Medulla oblongata (tissue), 1 donor: ENCODE results near the gene CLINT1.
"Not testable (repeated sequence)": the region's sequence is repeated elsewhere in the genome, so short reads cannot be mapped to it uniquely, and the experiment has no call there.

Experiments used
- DNase-seq: peaks from one replicate; pipeline ENCODE4 v3.0.0-alpha.2; 2015; ENCODE audit errors: extremely low spot score

CLINT1 gene

DNA sequence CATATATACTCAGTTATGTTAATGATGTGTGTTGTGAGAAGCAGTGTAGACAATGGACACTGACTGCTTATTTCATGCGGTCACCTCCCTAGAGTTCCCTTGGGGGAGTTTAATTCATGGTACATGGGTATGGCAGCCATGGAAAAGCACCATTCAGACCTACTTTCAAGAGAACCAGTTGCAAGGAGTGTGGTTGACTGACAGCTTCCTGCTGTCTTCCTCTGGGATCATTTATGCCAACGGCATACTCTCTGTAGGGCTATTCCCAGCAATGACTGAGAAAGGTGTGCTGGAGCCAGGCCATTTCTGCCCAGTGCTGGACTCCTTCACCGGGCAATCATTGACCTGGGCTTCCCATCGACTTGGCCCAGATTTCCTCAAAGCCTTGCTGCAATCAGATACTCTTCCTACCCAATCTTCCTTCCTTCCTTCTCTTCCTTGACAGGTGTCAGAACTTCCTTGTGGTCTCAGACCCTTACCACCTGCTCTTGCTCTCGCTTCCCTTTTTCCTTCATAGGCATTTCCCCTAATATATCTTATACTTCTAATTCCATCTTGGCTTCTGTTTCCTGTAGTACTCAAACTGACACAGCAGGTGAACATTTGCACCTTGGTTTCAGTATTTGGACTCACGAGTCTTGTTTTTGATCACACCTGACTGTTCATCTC, 3.4 kb upstream of the CLINT1 start:
- no peak for DNase-seq

DNA sequence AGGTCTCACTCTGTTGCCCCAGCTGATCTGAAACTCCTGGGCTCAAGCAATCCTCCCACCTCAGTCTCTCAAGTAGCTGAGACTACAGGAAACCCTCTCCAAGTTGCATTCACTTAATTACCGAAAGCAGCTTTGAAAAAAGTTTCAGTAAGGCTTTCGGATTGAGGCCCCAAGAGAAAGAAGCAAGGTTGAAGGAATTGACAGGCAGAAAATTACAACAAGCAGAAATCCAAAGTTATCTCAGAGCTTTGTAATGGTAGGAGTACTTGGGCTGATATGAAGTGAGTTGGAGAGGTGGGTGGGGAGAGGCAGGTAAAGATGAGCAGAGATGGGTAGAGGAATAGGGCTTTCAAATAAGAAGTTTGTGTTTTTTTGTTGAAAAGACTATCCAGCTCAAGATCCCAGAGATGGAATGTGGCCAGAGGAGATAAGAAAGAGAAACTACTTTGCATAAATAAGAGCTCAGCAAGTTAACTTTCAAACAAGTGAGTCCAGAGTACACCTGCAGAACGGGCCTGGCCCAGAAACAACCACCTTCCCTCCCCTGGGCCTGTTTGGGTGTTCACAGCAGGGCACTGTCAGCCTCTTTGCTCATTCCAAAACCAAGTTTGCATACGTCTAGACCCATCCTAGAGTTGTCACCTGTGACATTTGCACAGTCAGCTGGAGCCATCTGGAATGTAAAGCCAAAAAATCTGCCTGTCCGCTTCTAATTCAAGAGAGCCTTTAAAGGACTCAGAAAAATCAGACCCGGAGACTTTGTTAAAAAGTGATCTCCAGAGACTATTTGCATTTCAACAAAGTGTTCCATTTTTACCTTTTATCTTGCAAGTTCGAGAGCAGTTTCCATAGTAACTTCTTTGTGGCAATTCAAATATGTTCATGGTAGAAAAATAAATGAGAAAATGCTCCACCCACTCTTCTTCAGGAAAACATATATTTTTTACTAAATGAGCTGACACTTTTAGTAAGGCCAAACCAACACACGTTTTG, 2.2 kb upstream of the CLINT1 start:
- no peak for DNase-seq

DNA sequence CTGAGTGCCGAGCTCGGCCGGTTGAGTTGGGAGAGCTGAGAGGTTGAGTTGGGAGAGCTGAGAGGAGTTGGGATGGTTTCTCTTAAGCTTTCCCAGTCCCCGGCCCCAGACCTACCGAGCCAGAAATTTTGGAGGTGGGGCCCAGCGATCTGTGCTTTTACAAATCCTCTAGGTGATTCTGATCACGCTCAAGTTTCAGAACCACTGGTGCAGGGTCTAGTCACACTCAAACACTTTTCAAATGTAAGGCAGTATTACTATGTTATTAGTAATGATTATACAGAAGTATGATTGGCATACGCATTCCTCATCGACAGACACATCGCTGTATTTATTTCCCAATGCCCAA, 256 bp upstream of the CLINT1 start:
- no peak for DNase-seq

DNA sequence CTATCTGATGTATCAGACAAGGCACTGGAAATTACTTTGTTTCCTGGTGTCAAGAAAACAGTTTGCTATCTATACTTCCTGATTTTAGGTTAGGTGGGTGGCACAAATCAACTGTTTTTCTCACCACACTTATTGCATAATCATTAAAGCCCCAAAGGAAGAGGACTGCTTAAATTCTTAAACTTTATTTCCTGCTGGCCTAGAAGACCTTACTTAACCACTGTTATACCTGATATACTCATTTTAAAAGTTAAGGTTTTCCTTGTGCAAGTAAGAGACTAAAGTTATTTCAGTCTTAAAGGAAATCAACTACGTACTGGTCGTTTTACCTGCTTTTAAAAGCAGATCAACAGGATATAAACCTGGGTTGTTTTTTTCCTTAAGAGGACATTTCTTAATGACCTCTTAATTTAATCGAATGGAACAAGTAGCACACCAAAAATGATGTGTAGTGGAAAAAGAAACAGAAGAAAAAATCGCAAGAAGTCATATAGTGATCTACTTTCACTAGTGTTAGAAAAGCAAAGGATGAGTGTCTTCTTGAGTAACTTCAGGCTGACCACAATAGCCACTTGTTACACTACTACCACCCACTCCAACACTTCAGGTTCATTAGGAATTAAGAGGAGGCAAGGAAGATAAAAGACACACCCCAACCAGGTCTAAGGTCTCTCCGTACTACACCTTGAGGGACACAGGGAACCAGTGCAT, 974 bp downstream of the CLINT1 start:
- peak; percentile 33 for DNase-seq

DNA sequence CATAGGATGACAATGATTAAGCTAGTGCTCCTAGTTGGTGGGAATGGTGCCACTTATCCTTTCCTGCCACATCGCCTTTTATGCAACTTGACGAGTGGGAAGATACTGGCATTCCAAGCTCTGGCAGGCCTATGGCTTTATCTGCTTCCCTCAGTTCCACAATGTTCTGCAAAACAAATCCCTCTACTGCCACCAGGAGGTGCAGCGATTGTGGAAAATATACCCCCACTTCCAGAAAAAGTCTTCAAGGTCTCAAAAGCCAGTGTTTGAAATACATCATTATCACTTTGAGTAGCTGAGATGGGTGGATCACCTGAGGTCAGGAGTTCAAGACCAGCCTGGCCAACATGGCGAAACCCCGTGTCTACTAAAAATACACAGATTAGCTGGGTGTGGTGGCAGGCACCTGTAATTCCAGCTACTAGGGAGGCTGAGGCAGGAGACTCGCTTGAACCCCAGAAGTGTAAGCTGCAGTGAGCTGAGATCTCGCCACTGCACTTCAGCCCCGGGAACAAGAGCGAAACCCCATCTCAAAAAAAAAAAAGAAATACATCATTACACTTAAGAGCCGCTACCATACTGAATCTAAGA, 3.4 kb downstream of the CLINT1 start:
- DNase-seq = peak; percentile 67

DNA sequence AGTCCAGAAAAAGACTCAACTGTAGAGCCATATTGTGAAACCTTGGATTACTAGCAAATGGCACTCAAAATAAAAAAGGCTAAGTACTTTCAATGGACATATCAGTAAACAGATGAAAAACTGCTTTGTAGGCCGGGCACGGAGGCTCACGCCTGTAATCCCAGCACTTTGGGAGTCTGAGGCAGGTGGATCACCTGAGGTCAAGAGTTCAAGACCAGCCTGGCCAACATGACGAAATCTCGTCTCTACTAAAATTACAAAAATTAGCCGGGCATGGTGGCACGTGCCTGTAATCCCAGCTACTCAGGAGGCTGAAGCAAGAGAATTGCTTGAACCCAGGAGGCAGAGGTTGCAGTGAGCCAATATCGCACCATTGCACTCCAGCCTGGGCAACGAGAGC, 5.6 kb downstream of the CLINT1 start:
- not testable (repeated sequence) for DNase-seq

DNA sequence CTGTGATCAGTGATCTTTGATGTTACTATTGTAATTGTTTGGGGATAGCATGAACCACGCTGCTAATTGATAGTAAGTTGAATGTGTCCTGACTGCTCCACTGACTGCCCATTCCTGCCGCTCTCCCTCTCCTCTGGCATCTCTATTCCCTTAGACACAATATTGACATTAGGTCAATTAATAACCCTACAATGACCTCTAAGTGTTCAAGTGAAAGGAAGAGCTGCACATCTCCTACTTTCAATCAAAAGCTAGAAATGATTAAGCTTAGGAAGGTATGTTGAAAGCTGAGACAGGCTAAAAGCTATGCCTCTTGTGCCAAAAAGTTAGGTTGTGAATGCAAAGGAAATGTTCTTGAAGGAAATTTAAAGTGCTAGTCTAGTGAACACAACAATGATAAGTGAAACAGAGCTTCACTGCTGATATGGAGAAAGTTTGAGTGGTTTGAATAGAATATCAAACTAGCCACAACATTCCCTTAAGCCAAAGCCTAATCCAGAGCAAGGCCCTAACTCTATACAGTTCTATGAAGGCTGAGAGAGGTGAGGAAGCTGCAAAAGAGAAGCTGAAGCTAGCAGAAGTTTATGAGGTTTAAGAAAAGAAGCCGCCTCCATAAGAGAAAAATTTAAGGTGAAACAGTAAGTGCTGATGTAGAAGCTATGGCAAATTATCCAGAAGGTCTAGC, 12.9 kb downstream of the CLINT1 start:
- no peak for DNase-seq

DNA sequence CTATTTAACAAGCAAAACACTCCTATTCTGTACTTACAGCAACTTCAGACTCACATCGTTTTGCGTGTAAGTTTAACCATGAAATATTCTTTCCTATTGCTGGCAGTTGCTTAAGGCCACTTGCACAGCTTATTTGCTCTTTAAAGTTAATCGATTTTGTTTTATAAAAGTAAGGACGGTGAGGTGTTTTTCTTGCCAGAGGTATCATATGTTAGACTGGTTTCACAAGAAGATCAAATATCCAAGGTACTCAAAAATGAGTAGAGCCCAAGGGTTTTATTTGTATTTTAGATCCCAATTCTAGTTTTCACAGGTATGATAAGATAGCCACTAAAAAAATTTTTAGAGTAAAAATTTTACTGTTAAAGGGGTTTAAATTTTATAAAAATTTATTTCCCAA, 16.2 kb downstream of the CLINT1 start:
- DNase-seq = no peak

DNA sequence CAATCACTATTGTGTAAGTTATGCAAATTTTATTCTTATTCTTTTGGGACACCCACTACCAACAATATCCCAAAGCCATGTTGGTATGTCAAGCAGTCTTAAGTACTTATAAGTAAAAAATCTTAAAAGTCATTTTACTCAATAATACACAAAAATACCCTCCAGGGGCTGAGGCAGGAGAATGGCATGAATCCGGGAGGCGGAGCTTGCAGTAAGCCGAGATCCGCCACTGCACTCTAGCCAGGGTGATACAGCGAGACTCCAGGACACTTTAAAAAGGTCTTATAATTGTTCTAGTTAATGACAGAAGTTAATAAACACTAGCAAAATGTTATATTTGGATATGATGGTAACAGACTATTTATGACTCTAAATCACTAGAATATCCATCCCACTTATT, 16.8 kb downstream of the CLINT1 start:
- DNase-seq = no peak

DNA sequence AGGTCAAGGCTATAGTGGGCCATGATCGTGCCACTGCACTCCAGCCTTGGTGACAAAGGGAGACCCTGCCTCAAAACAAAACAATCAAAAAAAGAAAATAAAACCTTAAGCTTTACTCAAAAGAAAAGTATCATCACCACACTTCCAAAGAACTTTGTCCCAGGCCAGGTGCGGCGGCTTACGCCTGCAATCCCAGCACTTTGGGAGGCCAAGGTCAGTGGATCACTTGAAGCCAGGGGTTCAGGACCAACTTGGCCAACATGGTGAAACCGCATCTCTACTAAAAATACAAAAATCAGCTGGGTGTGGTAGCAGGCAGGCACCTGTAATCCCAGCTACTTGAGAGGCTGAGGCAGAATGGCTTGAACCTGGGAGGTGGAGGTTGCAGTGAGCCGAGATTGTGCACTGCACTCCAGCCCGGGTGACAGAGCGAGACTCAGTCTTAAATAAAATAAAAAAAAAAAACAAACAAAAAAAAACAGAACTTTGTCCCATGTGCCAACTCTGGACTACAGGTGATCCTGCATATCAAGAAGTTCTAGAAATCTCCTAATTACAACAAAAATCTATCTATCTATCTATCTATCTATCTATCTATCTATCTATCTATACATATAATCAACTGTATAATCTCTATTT, 19.7 kb downstream of the CLINT1 start:
- DNase-seq = no peak

DNA sequence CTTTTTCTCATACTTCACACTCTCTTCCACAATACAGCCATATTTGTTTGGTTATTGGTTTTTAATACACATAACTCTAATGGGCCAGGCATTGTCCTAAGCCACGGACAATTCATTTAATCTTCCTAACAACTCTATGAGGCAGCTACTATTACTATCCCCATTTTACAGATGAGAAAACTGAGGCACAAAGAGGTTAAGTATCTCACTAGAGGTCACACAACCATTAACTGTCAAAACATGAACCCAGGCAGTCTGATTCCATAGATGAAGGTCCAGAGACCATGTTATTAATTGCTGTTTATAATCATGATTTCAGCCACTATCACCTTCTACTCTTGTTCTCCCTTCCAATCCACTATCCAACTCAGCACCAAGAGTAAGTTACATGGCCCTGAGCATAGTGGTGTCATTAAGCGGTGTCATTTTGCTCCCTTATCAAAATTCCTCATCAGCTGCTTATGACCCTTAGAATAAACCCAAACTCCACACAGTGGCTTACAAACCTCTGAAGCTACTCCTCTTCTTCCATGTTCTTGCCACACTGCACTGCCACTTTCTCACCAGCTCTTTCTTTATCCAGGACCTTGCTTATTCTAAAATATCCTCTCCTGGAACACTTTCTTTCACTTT, 22.7 kb downstream of the CLINT1 start:
- DNase-seq = no peak

DNA sequence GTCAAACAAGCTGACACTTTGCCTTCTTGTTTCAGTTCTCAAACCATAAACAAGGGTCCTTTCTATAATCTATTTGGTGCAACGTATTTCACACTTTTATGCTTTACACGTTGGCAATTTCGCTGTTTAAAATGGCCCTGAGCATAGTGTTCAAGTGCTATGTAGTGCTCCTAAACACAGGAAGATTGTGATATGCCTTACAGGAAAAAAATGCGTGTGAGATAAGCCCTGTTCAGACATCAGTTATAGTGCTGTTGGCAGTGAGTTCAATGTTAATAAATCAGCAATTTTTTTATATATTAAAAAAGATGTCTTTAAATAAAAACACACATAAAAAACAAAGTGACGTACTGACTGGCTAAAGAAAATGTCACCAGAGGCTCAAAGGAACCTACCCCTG, 23.9 kb downstream of the CLINT1 start:
- DNase-seq = no peak

DNA sequence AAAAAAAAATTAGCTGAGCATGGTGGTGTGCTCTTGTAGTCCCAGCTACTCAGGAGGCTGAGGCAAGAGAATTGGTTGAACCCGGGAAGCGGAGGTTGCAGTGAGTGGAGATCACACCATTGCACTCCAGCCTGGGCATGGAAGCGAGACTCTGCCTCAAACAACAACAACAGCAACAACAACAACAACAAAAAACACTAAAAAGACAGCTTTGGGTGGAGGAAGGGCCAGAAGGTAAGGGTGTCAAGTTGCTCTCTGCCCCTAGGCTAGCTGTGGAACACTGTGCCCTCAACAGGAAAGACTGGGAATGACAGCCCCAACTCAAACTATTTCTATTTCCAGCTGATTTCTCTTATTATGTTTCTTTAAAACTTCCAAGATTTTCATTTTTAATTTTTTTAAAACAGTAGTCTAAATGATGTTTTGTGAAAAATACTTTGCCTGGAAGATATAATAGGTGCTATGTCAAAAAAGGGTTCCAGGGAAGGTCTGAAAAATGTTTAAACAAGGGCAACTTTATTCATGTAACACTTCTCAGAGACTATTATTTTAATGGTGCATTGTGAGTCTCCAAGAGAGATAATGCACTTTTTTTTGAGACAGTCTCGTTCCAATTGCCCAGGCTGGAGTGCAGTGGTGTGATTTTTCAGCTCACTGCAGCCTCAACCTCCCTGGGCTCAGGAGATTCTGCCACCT, 29.9 kb downstream of the CLINT1 start:
- no peak for DNase-seq

DNA sequence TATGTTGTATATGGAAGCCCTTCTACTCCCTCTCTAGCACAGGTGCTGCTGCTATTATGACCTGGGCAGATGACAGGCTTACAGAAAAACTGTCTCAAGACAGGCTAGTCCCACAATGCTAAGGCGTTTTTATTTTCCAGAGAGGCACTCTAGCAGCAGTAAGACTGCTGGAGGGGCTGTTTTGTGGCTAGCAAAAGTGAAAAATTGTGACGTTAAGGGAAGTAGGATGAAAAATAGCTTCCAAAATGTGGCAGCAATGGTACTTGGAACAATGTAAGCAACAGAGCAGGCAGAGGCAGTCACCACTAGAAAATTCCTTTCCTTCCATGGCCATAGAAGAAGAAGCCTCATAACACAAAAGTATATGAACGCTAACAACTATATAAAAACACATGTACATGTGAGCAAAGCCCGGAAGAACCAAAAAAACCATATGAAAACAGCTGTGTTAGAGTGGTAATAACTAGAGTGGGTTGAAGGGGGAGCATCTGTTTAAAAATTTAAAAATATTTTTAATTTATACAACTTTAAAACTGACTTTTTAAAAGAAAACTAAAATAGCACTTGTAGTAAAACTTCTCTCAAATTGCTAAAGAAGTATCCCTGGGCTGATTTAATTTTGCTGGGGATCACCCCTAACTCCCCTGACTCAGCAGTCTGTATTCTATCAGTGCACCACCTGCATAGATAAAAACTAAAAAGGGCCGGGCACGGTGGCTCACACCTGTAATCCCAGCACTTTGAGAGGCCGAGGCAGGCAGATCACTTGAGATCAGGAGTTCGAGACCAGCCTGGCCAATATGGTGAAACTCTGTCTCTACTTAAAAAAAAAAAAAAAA, 30.6 kb downstream of the CLINT1 start:
- DNase-seq = no peak

DNA sequence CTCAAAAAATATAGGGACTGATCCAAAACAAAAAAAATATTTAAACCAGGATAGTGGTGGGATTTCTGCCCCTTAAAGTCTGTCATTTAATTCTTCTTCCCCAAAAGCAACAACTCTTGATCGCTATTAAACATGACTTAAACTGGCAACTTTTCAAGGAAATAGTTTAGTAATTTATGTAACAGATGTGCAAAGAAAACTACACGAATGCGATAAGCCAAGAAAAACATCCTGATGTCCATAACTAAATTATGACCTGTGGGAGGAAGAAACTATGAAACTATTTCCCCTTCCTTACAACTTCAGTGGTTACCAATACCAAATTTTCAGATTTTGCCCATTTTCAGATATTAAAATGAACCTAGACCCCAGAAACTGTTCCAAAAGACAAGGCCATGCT, 31.5 kb downstream of the CLINT1 start:
- no peak for DNase-seq

DNA sequence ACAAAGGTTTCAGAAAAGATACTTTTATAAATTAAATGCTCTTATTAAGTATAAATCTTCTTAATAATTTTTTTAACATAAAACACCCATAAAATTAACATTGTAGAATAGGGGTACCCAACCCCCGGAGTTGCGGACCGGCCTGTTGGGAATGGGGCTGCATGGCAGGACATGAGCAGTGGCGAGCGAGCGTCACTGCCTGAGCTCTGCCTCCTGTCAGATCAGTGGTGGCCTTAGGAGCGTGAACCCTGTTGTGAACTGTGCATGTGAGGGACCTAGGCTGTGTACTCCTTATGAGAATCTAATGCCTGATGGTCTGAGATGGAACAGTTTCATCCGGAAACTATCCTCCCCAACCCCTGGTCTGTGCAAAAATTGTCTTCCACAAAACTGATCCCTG, 35.3 kb downstream of the CLINT1 start:
- no peak for DNase-seq

DNA sequence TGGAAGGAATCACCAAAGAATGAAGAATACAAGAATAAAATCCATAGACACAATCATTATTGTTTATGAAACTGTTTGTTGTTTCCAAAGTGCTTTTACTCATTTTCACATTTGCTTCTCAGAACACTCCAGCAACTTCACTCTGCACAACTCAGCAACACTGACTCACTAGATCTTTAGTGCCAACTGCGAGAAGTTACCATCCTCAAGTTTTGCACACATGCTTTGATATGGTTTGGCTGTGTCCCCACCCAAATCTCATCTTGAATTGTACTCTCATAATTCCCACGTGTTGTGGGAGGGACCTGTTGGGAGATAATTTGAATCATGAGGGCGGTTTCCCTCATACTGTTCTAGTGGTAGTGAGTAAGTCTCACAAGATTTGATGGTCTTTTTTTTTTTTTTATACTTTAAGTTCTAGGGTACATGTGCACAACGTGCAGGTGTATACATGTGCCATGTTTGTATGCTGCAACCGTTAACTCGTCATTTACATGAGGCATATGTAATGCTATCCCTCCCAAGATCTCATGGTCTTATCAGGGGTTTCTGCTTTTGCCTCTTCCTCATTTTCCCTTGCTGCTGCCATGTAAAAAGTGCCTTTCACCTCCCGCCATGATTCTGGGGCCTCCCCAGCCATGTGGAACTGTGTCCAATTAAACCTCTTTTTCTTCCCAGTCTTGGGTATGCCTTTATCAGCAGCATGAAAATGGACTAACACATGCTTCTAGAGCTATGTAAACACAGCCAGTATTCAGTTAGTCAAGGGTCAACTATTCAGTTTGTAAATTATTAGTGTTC, 36.9 kb downstream of the CLINT1 start:
- no peak for DNase-seq

DNA sequence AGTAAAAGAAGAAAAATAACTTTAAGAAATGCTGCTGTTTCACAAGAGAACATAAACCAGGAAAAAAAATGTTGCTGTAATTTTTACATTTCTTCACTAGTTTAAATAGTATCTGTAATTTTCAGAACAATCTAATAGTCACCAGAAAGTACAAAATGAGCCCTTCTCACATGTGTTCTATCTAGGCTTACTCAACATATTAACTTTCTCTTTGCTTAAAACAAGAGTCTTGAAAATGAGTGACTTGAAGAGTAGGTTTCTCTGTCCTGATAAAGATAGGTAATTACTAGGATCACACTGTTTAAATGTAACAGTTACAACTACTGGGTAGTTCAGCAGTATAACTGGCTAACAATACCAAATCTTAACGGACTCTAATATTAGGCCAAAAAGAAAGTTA, 37.5 kb downstream of the CLINT1 start:
- no peak for DNase-seq
